ENCODE results near the gene STAB2.

DNA sequence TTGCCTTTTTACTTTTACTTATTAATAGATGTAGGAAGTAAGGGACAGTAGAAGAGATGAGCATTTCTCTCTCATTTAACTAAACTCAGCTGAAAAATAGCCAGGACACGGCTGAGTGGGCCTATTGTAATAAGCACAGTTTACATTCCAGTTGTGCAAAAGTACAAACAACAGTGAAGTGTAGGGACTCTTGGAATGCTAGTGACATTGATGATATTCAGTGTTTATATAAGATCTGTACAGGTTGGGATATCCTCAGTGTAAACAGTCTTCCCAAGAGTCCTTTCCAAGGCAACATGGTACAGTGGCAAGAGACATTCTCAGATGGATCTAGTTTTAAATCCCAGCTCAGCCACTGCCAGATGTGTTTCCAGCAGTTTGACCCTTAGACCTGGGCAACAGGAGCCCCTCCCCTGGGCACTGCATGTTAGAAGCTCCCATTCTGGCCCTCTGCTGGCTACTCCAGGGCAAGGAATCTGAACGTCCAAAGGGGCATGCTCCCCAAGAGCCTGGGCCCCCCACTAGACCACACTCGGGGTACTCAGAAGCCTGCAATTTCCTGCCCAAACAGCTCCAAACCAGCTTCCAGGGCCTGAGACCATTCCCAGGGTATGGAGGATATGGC is 55.3 kb downstream of the STAB2 start:
- TF ChIP-seq POLR2A (IDR thresholded peaks at IDR 0.05): no peak
- TF ChIP-seq, protein P1, sequence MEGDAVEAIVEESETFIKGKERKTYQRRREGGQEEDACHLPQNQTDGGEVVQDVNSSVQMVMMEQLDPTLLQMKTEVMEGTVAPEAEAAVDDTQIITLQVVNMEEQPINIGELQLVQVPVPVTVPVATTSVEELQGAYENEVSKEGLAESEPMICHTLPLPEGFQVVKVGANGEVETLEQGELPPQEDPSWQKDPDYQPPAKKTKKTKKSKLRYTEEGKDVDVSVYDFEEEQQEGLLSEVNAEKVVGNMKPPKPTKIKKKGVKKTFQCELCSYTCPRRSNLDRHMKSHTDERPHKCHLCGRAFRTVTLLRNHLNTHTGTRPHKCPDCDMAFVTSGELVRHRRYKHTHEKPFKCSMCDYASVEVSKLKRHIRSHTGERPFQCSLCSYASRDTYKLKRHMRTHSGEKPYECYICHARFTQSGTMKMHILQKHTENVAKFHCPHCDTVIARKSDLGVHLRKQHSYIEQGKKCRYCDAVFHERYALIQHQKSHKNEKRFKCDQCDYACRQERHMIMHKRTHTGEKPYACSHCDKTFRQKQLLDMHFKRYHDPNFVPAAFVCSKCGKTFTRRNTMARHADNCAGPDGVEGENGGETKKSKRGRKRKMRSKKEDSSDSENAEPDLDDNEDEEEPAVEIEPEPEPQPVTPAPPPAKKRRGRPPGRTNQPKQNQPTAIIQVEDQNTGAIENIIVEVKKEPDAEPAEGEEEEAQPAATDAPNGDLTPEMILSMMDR (IDR thresholded peaks at IDR 0.05): no peak
